Sigmoid colon (tissue), 4 donors: Measurements from ENCODE around the gene PTPN6.

Source experiments
- CTCF ChIP-seq, 4 experiments: fragments of 450-650 bp in 3 of 4; fragments of 200-600 bp in 1 of 4; IDR thresholded peaks; one replicate each; pipeline ENCODE4 v1.5.1; 2016 to 2019; ENCODE audit warnings: antibody characterized with exemption in 4 of 4, mild to moderate bottlenecking in 3 of 4, moderate library complexity in 2 of 4
- EP300 ChIP-seq, 4 donors: sonication (generic); formaldehyde crosslinking; IDR thresholded peaks; one replicate each; pipeline ENCODE4 v1.6.1; 2017; ENCODE audit warnings: antibody characterized with exemption in 4 of 4
- POLR2A ChIP-seq, 2 donors: fragments of 450-650 bp; IDR thresholded peaks; one replicate each; pipeline ENCODE4 v1.6.1; 2016; ENCODE audit warnings: antibody characterized with exemption in 2 of 2, mild to moderate bottlenecking in 2 of 2, moderate library complexity in 2 of 2
- POLR2AphosphoS5 ChIP-seq, 4 donors: sonication (generic); formaldehyde crosslinking; IDR thresholded peaks; one replicate each; pipeline ENCODE4 v1.6.1; 2017; ENCODE audit warnings: antibody characterized with exemption in 4 of 4

DNA sequence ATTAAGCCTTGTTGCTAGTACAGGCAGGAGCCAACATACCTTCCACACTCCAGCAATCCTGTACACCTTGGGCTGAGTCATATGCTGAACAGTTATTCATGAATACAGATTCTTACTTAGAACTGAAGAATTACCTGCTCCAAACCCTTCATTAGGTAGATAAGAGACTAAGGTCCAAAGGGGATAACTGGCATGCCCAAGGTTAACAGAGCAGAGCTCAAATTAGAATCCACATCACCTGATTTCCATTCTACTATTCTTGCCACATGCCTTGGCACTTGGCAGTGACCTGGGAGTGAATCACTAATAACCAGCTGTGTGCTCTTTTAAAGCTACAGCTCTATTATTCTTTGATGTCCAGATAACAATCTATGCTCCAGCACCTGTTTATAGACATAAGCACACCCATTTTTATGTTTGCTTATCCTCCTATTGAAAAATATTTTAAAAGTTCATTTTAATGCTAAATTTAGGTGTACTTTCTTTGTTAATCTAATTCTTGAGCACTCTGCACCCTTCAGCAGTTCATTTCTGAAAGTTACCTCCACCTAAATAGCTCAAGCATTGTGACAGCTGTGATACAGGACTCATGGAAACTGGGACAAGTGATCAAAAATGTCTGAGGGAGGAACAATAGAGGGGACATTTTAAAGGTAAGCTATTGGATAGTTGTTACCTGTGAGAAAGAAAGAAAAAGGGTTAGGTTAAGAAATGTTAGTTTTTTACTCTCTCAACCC is 47.7 kb downstream of the PTPN6 start:
- no peak for TF ChIP-seq POLR2AphosphoS5 (IDR thresholded peaks at IDR 0.05)
- no peak for TF ChIP-seq POLR2A (IDR thresholded peaks at IDR 0.05)
- TF ChIP-seq CTCF (IDR thresholded peaks at IDR 0.05): no peak
- TF ChIP-seq EP300 (IDR thresholded peaks at IDR 0.05): no peak
